ENCODE measurements around the gene FGFBP1. TPM values are rescaled to one million over a fixed set of nuclear protein-coding genes. Genes with fewer than 3 reads are reported as not detected.
A peak's percentile ranks its signal among the peaks of the same experiment; 100 is the strongest.

The FGFBP1 gene
- total RNA-seq, 1 donor from 2014 or later, result not detected

DNA sequence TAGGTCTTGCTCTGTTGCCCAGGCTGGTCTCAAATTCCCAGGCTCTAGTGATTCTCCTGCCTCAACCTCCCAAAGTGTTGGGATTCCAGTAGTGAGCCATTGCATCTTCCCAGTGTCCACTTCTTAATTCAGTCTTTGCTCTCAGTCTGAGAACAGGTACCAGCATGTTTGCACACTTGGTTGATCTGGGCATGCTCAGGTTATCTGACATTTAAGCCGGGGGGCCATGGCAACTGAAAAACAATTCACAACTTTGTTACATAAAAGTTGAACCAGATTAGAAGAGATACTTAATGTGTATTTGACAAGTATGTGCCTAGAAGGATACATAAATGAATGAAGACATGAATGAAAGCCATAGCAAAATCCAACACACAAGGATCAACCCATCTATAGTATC, 39.0 kb downstream of the FGFBP1 start:
- Mint-ChIP-seq H3K4me3 (ENCODE audit: unreplicated experiment) (no peak overlapping the region), H3K4me1 (ENCODE audit: low read depth) (peaks cover 13% of the 10 kb centered on the region), H3K36me3 (ENCODE audit: low read depth) (no peaks in the 10 kb centered on the region), H3K27ac (ENCODE audit: unreplicated experiment) (no peak overlapping the region), H3K9me3 (ENCODE audit: low read depth) (no peaks in the 10 kb centered on the region), H3K27me3 (ENCODE audit: low read depth) (no peaks in the 10 kb centered on the region)
- DNase-seq (ENCODE audit: low spot score), result no peak
- TF ChIP-seq, protein P1, sequence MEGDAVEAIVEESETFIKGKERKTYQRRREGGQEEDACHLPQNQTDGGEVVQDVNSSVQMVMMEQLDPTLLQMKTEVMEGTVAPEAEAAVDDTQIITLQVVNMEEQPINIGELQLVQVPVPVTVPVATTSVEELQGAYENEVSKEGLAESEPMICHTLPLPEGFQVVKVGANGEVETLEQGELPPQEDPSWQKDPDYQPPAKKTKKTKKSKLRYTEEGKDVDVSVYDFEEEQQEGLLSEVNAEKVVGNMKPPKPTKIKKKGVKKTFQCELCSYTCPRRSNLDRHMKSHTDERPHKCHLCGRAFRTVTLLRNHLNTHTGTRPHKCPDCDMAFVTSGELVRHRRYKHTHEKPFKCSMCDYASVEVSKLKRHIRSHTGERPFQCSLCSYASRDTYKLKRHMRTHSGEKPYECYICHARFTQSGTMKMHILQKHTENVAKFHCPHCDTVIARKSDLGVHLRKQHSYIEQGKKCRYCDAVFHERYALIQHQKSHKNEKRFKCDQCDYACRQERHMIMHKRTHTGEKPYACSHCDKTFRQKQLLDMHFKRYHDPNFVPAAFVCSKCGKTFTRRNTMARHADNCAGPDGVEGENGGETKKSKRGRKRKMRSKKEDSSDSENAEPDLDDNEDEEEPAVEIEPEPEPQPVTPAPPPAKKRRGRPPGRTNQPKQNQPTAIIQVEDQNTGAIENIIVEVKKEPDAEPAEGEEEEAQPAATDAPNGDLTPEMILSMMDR (IDR thresholded peaks at IDR 0.05), result no peak

DNA sequence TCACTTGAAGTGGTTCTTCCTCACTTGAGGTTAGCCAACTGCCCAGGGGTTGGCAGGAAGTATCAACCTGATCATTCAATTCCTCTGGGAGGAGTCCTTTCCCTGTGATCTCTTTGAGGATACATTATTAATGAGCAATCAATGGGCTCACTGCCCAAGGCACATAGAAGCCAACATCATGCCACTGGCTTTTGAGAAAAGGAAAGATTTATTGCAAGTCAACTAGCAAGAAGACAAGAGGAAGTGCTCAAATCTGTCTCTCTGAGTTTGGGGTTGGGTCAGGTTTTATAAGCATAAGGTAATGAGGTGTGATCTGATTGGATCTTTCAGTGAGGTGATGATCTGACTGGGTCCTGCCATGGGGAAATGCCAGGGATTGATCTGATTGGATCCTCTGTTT, 39.6 kb downstream of the FGFBP1 start:
- peaks cover 20% of the 10 kb centered on the region for H3K4me1 Mint-ChIP-seq (ENCODE audit: low read depth)
- H3K27ac Mint-ChIP-seq (ENCODE audit: unreplicated experiment), result no peak overlapping the region
- H3K36me3 Mint-ChIP-seq (ENCODE audit: low read depth), result no peaks in the 10 kb centered on the region
- no peaks in the 10 kb centered on the region for H3K27me3 Mint-ChIP-seq (ENCODE audit: low read depth)
- TF ChIP-seq, protein P1 (IDR thresholded peaks at IDR 0.05), result no peak
- no peak overlapping the region for H3K4me3 Mint-ChIP-seq (ENCODE audit: unreplicated experiment)
- no peaks in the 10 kb centered on the region for H3K9me3 Mint-ChIP-seq (ENCODE audit: low read depth)
- DNase-seq (ENCODE audit: low spot score), result no peak

DNA sequence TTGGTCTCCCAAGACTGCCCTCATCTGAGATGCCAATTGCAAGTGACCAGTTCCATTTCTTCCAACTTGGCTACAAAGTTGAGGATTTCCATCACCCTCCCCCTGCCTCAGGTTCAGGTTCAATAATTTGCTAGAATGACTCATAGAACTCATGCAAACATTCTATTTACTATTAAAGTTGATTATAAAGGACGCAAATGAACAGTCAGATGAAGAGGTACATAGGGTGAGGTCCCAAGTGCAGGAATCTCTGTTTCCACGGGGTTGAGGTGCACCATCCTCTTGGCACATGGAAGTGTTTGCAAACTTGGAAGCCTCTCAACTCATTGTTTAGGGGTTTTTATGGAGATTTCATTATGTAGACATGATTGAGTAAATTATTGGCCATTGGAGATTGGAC, 41.0 kb downstream of the FGFBP1 start:
- H3K4me3 Mint-ChIP-seq (ENCODE audit: unreplicated experiment), result no peak overlapping the region
- no peaks in the 10 kb centered on the region for H3K27me3 Mint-ChIP-seq (ENCODE audit: low read depth)
- no peak overlapping the region for H3K27ac Mint-ChIP-seq (ENCODE audit: unreplicated experiment)
- TF ChIP-seq, protein P1 (IDR thresholded peaks at IDR 0.05), result no peak
- H3K9me3 Mint-ChIP-seq (ENCODE audit: low read depth), result no peaks in the 10 kb centered on the region
- DNase-seq (ENCODE audit: low spot score), result no peak
- no peaks in the 10 kb centered on the region for H3K36me3 Mint-ChIP-seq (ENCODE audit: low read depth)
- peaks cover 27% of the 10 kb centered on the region for H3K4me1 Mint-ChIP-seq (ENCODE audit: low read depth)

DNA sequence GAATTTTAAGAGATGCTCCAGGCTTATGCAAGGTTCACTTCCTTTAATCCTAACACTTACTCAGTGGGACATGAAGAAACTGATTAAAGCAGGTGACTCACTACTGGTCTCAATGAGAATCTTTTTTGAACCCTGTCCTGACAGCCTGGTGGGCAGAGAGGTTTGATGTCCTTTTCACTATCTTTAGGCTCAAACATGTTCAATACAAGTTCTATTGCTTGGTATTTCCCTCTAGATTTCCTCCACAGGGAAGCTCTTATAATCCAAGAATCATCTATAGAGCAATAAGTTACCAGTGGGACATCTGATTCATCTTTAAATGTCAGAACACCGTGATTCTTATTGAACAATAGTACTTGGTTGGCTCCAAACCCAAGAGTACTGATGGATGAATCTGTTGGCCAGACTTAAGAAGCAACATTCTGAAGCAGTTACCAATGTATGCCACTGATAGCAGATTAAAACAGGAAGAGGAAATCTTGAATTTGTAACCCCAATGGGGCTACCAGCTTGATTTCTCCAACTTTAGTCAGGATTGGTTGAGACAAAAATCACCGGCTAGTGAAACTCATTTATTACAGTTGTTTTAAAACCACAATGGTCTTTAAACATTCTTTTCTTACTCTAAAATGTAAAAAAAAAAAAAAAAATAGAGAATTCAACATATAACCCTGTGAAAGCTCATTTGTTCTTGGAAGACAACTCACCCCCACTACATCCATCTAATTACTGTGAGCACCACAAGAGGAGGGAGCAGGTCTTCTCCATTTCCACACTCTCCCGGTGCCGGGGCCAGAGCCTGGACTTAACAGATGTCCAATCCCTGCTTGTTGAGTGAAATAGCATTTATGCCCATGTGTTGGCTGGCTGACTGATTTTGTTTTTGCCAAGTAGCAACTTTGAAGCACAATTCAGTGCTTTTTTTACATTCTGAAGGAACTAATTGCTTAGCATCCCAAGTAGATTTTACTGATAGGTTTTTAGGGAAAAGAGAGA, 43.3 kb downstream of the FGFBP1 start:
- Mint-ChIP-seq H3K27ac (ENCODE audit: unreplicated experiment) (no peak overlapping the region), H3K27me3 (ENCODE audit: low read depth) (no peaks in the 10 kb centered on the region), H3K4me3 (ENCODE audit: unreplicated experiment) (no peak overlapping the region), H3K9me3 (ENCODE audit: low read depth) (no peaks in the 10 kb centered on the region), H3K36me3 (ENCODE audit: low read depth) (no peaks in the 10 kb centered on the region), H3K4me1 (ENCODE audit: low read depth) (peaks cover 36% of the 10 kb centered on the region)
- no peak for DNase-seq (ENCODE audit: low spot score)
- TF ChIP-seq, protein P1 (IDR thresholded peaks at IDR 0.05), result no peak

DNA sequence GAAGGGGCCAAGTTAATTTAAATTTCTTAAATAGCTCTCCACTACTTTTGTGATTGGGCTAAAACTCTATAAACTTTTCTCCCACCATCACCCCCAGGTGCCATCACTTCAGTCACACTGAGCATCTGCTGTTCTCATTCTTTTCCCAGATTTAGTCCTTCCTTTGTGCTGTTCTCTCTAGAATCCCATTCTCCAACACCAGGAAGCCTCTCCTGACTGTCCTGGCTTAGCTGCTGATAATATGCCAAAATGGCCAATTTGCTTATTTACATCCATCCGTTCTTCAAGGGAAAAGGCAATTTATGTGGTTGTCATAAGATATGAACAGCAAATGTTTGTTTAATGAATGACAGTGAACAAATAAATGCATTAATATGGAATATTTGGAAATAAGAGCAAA, 44.1 kb downstream of the FGFBP1 start:
- H3K9me3 Mint-ChIP-seq (ENCODE audit: low read depth), result no peaks in the 10 kb centered on the region
- peaks cover 36% of the 10 kb centered on the region for H3K4me1 Mint-ChIP-seq (ENCODE audit: low read depth)
- H3K4me3 Mint-ChIP-seq (ENCODE audit: unreplicated experiment), result no peak overlapping the region
- peak overlapping the region; percentile 81 for H3K27ac Mint-ChIP-seq (ENCODE audit: unreplicated experiment)
- TF ChIP-seq, protein P1 (IDR thresholded peaks at IDR 0.05), result no peak
- H3K36me3 Mint-ChIP-seq (ENCODE audit: low read depth), result no peaks in the 10 kb centered on the region
- H3K27me3 Mint-ChIP-seq (ENCODE audit: low read depth), result no peaks in the 10 kb centered on the region
- DNase-seq (ENCODE audit: low spot score), result no peak
